H9 (cell line): Measurements from ENCODE around the gene ERCC8. TPM values are rescaled to one million over a fixed set of nuclear protein-coding genes. Genes with fewer than 3 reads are reported as not detected.

ENCODE experiments used
- DNase-seq: peaks from one replicate; pipeline ENCODE4 v3.0.0-alpha.2; 2017
- H2AFZ ChIP-seq: one replicate; pipeline ENCODE4 v1.6.1; 2013; ENCODE audit warnings: mild to moderate bottlenecking, low read length, control low read depth, moderate library complexity
- H2AK5ac ChIP-seq: 2 replicates; pipeline ENCODE4 v1.6.1; 2013; ENCODE audit warnings: low read length, control low read depth, mixed read lengths; ENCODE audit not compliant: insufficient read length
- H2BK120ac ChIP-seq: one replicate; pipeline ENCODE4 v1.6.1; 2013; ENCODE audit warnings: low read depth, mild to moderate bottlenecking, low read length, control low read depth, inconsistent platforms; ENCODE audit not compliant: poor library complexity, severe bottlenecking
- H2BK12ac ChIP-seq: 2 replicates; pipeline ENCODE4 v1.6.1; 2013; ENCODE audit warnings: low read length, control low read depth, mixed read lengths, low read depth; ENCODE audit not compliant: insufficient read length
- H2BK15ac ChIP-seq: 2 replicates; pipeline ENCODE4 v1.6.1; 2013; ENCODE audit warnings: low read depth, low read length, control low read depth
- H2BK20ac ChIP-seq: one replicate; pipeline ENCODE4 v1.6.1; 2013; ENCODE audit warnings: low read depth, mild to moderate bottlenecking, low read length, control low read depth, inconsistent platforms; ENCODE audit not compliant: poor library complexity, severe bottlenecking
- H2BK5ac ChIP-seq: 2 replicates; pipeline ENCODE4 v1.6.1; 2013; ENCODE audit warnings: low read length, control low read depth, mixed read lengths; ENCODE audit not compliant: insufficient read length
- H3K14ac ChIP-seq: 2 replicates; pipeline ENCODE4 v1.6.1; 2013; ENCODE audit warnings: low read length, control low read depth; ENCODE audit not compliant: insufficient read depth
- H3K18ac ChIP-seq: 2 replicates; pipeline ENCODE4 v1.6.1; 2013; ENCODE audit warnings: low read depth, mild to moderate bottlenecking, mixed read lengths, low read length, control low read depth; ENCODE audit not compliant: insufficient read length
- H3K23ac ChIP-seq: 2 replicates; pipeline ENCODE4 v1.6.1; 2013; ENCODE audit warnings: low read length, control low read depth, mixed read lengths, low read depth; ENCODE audit not compliant: insufficient read length
- H3K23me2 ChIP-seq: 2 replicates; pipeline ENCODE4 v1.6.1; 2013; ENCODE audit warnings: low read depth, mild to moderate bottlenecking, mixed read lengths, low read length, control low read depth; ENCODE audit not compliant: insufficient read length, poor library complexity, severe bottlenecking
- H3K27ac ChIP-seq: 2 replicates; pipeline ENCODE4 v1.5.1; 2013; ENCODE audit warnings: low read length, control low read depth, mixed read lengths, low read depth; ENCODE audit not compliant: insufficient read length
- H3K27me3 ChIP-seq: 2 replicates; pipeline ENCODE4 v1.6.1; 2013; ENCODE audit warnings: low read length, control low read depth, inconsistent platforms; ENCODE audit not compliant: insufficient read depth
- H3K4ac ChIP-seq: 2 replicates; pipeline ENCODE4 v1.6.1; 2013; ENCODE audit warnings: low read depth, mild to moderate bottlenecking, control low read depth, inconsistent platforms, low read length, moderate library complexity
- H3K4me1 ChIP-seq: 2 replicates; pipeline ENCODE4 v1.6.1; 2013; ENCODE audit warnings: low read length, control low read depth, inconsistent platforms; ENCODE audit not compliant: insufficient read depth
- H3K4me2 ChIP-seq: 2 replicates; pipeline ENCODE4 v1.6.1; 2013; ENCODE audit warnings: low read length, control low read depth, mixed read lengths; ENCODE audit not compliant: insufficient read length, insufficient read depth
- H3K56ac ChIP-seq: 2 replicates; pipeline ENCODE4 v1.6.1; 2013; ENCODE audit warnings: low read depth, mild to moderate bottlenecking, mixed read lengths, low read length, control low read depth; ENCODE audit not compliant: insufficient read length
- H3K79me1 ChIP-seq: 2 replicates; pipeline ENCODE4 v1.6.1; 2013; ENCODE audit warnings: low read depth, mild to moderate bottlenecking, moderate library complexity, low read length, control low read depth, inconsistent platforms; ENCODE audit not compliant: insufficient read depth, poor library complexity, severe bottlenecking
- H3K79me2 ChIP-seq: 2 replicates; pipeline ENCODE4 v1.6.1; 2013; ENCODE audit warnings: low read length, control low read depth, inconsistent platforms; ENCODE audit not compliant: insufficient read depth
- H3K9ac ChIP-seq: 2 replicates; pipeline ENCODE4 v1.6.1; 2013; ENCODE audit warnings: low read length, control low read depth, mixed read lengths; ENCODE audit not compliant: insufficient read length; ENCODE audit errors: extremely low read depth
- H3K9me3 ChIP-seq: one replicate; pipeline ENCODE4 v1.6.1; 2013; ENCODE audit warnings: low read depth, low read length, inconsistent platforms; ENCODE audit not compliant: control insufficient read depth
- H3T11ph ChIP-seq: one replicate; pipeline ENCODE4 v1.6.1; 2013; ENCODE audit warnings: mild to moderate bottlenecking, low read length, control low read depth, inconsistent platforms
- H4K20me1 ChIP-seq: one replicate; pipeline ENCODE4 v1.6.1; 2013; ENCODE audit not compliant: control insufficient read depth, insufficient read length, insufficient read depth
- H4K5ac ChIP-seq: 2 replicates; pipeline ENCODE4 v1.6.1; 2013; ENCODE audit warnings: low read depth, mild to moderate bottlenecking, mixed read lengths, low read length, control low read depth; ENCODE audit not compliant: insufficient read length
- H4K8ac ChIP-seq: replicated peaks from 2 replicates; pipeline ENCODE4 v1.6.1; 2013; ENCODE audit warnings: low read length, control low read depth, mixed read lengths, low read depth; ENCODE audit not compliant: insufficient read length
- H4K91ac ChIP-seq: 2 replicates; pipeline ENCODE4 v1.6.1; 2013; ENCODE audit warnings: low read depth, mild to moderate bottlenecking, moderate library complexity, mixed read lengths, low read length, control low read depth; ENCODE audit not compliant: insufficient read length
- H3K27ac Mint-ChIP-seq, 3 experiments: 2 replicates in 2 of 3; 3 replicates in 1 of 3; pipeline ENCODE4 v1.8.0; 2020 to 2021; ENCODE audit warnings: mixed read lengths in 3 of 3, mild to moderate bottlenecking in 1 of 3, moderate library complexity in 1 of 3
- H3K27me3 Mint-ChIP-seq: 2 replicates; pipeline ENCODE4 v1.8.0; 2021; ENCODE audit warnings: low read depth, mild to moderate bottlenecking, moderate library complexity, mixed read lengths
- H3K36me3 Mint-ChIP-seq, 3 experiments: 2 replicates in 2 of 3; 3 replicates in 1 of 3; pipeline ENCODE4 v1.8.0; 2020 to 2021; ENCODE audit warnings: low read depth in 3 of 3, mixed read lengths in 3 of 3; ENCODE audit not compliant: insufficient read depth in 1 of 3
- H3K4me1 Mint-ChIP-seq, 2 experiments: 2 replicates each; pipeline ENCODE4 v1.8.0; 2020; ENCODE audit warnings: mixed read lengths in 2 of 2
- H3K4me3 Mint-ChIP-seq, 2 experiments: 2 replicates in 1 of 2; 3 replicates in 1 of 2; pipeline ENCODE4 v1.8.0; 2020 to 2021; ENCODE audit warnings: mild to moderate bottlenecking in 2 of 2, mixed read lengths in 2 of 2, moderate library complexity in 1 of 2
- H3K9me3 Mint-ChIP-seq, 2 experiments: 2 replicates in 1 of 2; 3 replicates in 1 of 2; pipeline ENCODE4 v1.8.0; 2020; ENCODE audit warnings: mild to moderate bottlenecking in 2 of 2, mixed read lengths in 2 of 2, moderate library complexity in 1 of 2
- CTCF ChIP-seq: fragments of 200-600 bp; sonication (generic); conservative IDR thresholded peaks from 3 replicates; pipeline ENCODE4 v1.8.0; 2021; ENCODE audit warnings: antibody characterized with exemption, mild to moderate bottlenecking
- total RNA-seq: library from RNA; stranded (reverse); gene quantifications from 2 replicates; pipeline ENCODE4 v1.2.1, GENCODE V29; 2021

Gene ERCC8
- total RNA-seq, 1 experiment from 2014 or later: 18.0 TPM

- Mint-ChIP-seq H3K9me3 (no peaks in the 10 kb centered on the region), H3K27ac (no peak overlapping the region), H3K4me3 (no peak overlapping the region), H3K4me1 (no peaks in the 10 kb centered on the region), H3K27me3 (no peaks in the 10 kb centered on the region; the same call in 1 of the 2 replicates), H3K36me3 (no peaks in the 10 kb centered on the region)
- Histone ChIP-seq H3K9ac (no peak overlapping the region), H4K8ac (no peak overlapping the region), H3K4me2 (no peak overlapping the region), H2BK15ac (no peak overlapping the region), H3K23me2 (no peaks in the 10 kb centered on the region), H3K9me3 (no peaks in the 10 kb centered on the region), H3K18ac (no peak overlapping the region), H3K4ac (no peak overlapping the region), H3K23ac (no peak overlapping the region), H2BK12ac (no peak overlapping the region), H3K79me1 (no peaks in the 10 kb centered on the region), H3K79me2 (no peaks in the 10 kb centered on the region), H3K14ac (no peak overlapping the region), H2BK120ac (no peak overlapping the region), H4K20me1 (no peaks in the 10 kb centered on the region), H3K56ac (no peak overlapping the region), H4K91ac (no peak overlapping the region), H3K27me3 (no peaks in the 10 kb centered on the region), H2BK5ac (no peak overlapping the region), H3T11ph (no peak overlapping the region), H3K27ac (no peak overlapping the region), H2AK5ac (no peak overlapping the region), H4K5ac (no peak overlapping the region), H2BK20ac (no peak overlapping the region), H2AFZ (no peak overlapping the region), H3K4me1 (no peaks in the 10 kb centered on the region)
- no peak for DNase-seq
- no peak for TF ChIP-seq CTCF
Observed at GRCh38 chr5:60851626-60852025, 93.2 kb downstream of the ERCC8 start.
